ENCODE measurements around the gene ZFYVE21. TPM values are rescaled to one million over a fixed set of nuclear protein-coding genes. Genes with fewer than 3 reads are reported as not detected.

ZFYVE21 gene
- total RNA-seq, 4 donors from 2014 or later = 128 to 268 (median 205) TPM

DNA sequence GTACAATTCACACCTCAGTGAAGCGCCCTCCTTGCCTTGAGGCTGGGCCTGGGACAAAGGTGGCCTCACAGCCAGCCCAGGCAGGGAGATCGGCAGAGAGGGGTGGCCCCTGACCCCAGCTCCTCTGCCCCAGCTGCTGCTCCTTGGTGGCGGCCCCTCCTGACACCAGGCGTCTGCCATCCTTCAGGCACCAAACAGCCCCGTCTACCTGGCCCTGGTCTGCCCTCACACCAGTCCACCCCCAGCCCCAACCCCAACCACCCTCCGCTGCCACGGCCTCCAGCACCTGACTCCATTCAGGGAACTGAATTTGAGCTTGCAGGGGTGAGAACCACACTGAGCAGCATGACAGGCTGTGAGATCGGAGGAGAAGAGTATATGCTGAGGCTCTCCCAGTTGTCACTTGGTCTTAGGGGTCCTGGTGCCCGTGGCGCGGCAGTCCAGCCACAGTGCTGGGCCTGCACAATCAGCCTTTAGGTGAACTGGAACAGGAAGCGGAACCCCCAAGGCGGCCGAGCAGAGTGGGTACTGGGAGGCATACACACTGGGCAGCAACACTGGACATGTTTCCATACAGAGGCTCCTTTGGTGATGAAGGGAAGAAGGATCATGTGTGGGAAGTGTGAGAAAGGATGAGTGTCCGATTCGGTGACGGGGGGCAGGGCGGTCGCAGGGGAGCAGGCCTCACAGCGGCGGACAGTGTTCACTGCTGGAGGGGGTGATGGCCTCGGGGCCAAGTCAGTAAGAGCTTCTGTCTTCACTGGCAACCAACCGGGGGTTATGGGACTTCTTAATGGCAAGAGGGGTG, 18.7 kb downstream of the ZFYVE21 start:
- Histone ChIP-seq H3K9me3 (no peaks in the 10 kb centered on the region), H3K4me3 (no peak overlapping the region), H3K4me1 (peaks cover 8 to 100% (median 28%) of the 10 kb centered on the region in 3 donors), H3K27ac (peak overlapping the region in 3 of 4 donors; percentile 91 to 96 (median 93)), H3K36me3 (peaks cover 0 to 71% of the 10 kb centered on the region in 2 donors), H3K27me3 (no peaks in the 10 kb centered on the region)
- ATAC-seq = no peak
- TF ChIP-seq POLR2A (IDR thresholded peaks at IDR 0.05) = no peak
- no peak for TF ChIP-seq POLR2AphosphoS5 (IDR thresholded peaks at IDR 0.05)
- TF ChIP-seq EP300 (IDR thresholded peaks at IDR 0.05) = no peak
- TF ChIP-seq, protein P1, sequence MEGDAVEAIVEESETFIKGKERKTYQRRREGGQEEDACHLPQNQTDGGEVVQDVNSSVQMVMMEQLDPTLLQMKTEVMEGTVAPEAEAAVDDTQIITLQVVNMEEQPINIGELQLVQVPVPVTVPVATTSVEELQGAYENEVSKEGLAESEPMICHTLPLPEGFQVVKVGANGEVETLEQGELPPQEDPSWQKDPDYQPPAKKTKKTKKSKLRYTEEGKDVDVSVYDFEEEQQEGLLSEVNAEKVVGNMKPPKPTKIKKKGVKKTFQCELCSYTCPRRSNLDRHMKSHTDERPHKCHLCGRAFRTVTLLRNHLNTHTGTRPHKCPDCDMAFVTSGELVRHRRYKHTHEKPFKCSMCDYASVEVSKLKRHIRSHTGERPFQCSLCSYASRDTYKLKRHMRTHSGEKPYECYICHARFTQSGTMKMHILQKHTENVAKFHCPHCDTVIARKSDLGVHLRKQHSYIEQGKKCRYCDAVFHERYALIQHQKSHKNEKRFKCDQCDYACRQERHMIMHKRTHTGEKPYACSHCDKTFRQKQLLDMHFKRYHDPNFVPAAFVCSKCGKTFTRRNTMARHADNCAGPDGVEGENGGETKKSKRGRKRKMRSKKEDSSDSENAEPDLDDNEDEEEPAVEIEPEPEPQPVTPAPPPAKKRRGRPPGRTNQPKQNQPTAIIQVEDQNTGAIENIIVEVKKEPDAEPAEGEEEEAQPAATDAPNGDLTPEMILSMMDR (IDR thresholded peaks at IDR 0.05) = no peak
- WGBS, 2 donors (ENCODE audit: low coverage in 1 of 2) = 79% methylated on average over 13 of the region's 23 CpGs

DNA sequence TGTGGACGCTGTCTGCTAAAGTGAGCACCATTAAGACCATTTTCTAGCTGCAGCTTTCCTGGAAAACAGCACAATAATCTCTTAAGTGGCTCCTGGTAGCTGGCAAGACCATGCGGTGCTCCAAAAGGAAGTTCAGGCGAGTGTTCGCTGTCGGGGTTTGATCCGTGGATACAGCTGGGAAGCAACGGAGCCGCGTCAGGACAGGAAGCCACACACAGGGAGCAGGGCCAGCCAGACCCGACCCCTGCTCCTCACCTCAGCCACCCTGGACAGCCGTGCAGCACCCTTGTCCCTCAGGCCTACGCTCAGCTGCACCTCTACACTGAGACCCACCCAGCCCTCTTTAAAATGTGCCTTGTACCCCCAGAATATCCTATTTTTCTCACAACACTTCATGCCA, 19.4 kb downstream of the ZFYVE21 start:
- Histone ChIP-seq H3K4me1 (peaks cover 8 to 95% (median 28%) of the 10 kb centered on the region in 3 donors), H3K9me3 (no peaks in the 10 kb centered on the region), H3K27ac (peak overlapping the region in 3 of 4 donors; percentile 91 to 96 (median 93)), H3K27me3 (no peaks in the 10 kb centered on the region), H3K4me3 (no peak overlapping the region), H3K36me3 (peaks cover 0 to 71% of the 10 kb centered on the region in 2 donors)
- TF ChIP-seq EP300 (IDR thresholded peaks at IDR 0.05) (no peak), POLR2AphosphoS5 (IDR thresholded peaks at IDR 0.05) (no peak), POLR2A (IDR thresholded peaks at IDR 0.05) (no peak)
- TF ChIP-seq, protein P1 (IDR thresholded peaks at IDR 0.05) = no peak
- WGBS, 2 donors (ENCODE audit: low coverage in 1 of 2) = 55 to 70% methylated on average over 3 to 6 of the region's 12 CpGs
- ATAC-seq = no peak

DNA sequence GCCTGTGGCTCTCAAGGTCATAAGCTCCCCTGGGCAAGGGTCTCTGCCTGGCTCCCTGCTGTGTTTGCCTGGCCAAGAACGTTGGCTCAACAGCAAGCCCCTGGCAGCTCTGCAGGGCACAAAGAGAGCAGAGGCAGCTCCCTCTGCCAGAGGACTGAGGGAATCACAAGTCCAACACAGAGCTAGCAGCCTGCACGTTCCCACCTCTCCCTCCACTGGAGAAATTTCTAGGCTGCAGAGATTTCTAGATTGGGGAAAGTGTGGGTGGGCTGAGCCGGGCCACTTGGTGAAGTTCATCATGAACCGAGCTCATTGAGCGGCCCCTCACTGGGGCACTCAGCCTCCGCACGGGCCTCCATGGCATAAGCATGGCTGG, 19.8 kb downstream of the ZFYVE21 start:
- no peaks in the 10 kb centered on the region for H3K27me3 ChIP-seq
- TF ChIP-seq, protein P1 (IDR thresholded peaks at IDR 0.05) = peak in 2 of 4 experiments; percentile 19 to 40
- TF ChIP-seq EP300 (IDR thresholded peaks at IDR 0.05) = no peak
- peaks cover 0 to 71% of the 10 kb centered on the region in 2 donors for H3K36me3 ChIP-seq
- H3K4me3 ChIP-seq = no peak overlapping the region
- peak overlapping the region; percentile 85 to 96 (median 92) for H3K27ac ChIP-seq
- H3K9me3 ChIP-seq = no peaks in the 10 kb centered on the region
- ATAC-seq = no peak
- peaks cover 8 to 91% (median 28%) of the 10 kb centered on the region in 3 donors for H3K4me1 ChIP-seq
- no CpG with 5 or more reads among the region's 7 CpGs for WGBS, 2 donors (ENCODE audit: low coverage in 1 of 2)

DNA sequence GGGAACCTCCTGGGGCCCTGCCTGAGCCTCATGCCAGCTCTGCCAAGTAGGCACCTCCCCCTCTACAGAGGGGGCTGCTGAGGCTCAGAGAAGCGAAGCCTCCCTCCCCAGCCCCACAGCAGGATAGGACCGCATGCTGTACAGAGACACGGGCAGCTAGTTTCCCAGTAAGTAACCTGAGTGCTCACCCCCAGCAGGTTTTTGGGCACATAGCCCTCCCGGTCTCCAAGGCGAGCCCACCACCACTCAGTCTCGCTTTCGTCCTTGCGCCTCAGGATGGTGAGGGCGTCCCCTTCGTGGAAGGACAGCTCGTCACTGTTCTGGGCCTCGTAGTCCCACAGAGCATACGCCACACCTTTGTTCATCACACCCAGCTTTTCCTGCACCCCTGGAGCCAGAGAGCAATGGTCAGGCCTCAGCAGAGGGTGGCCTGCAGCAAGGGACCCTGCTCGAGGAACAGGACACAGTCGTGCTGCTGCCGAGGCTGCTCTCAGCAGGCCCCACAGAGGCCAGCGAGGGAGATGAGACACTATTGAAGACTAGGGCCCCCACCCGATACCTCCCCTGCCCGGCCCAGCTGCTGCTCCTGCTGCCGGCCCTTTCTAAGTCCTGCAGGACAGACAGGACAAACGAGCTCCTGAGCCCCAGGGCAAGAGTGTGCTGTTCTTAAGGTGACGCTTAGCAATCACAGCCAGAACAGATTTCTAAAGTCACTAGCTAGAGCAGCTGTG, 20.4 kb downstream of the ZFYVE21 start:
- TF ChIP-seq EP300 (IDR thresholded peaks at IDR 0.05) = no peak
- no peak for TF ChIP-seq POLR2AphosphoS5 (IDR thresholded peaks at IDR 0.05)
- WGBS, 2 donors (ENCODE audit: low coverage in 1 of 2) = no CpG with 5 or more reads among the region's 22 CpGs
- no peaks in the 10 kb centered on the region for H3K27me3 ChIP-seq
- peaks cover 0 to 70% of the 10 kb centered on the region in 2 donors for H3K36me3 ChIP-seq
- H3K9me3 ChIP-seq = no peaks in the 10 kb centered on the region
- H3K4me1 ChIP-seq = peaks cover 8 to 85% (median 28%) of the 10 kb centered on the region in 3 donors
- H3K27ac ChIP-seq = peak overlapping the region; percentile 85 to 96 (median 92)
- H3K4me3 ChIP-seq = no peak overlapping the region
- peak; percentile 26 for ATAC-seq

DNA sequence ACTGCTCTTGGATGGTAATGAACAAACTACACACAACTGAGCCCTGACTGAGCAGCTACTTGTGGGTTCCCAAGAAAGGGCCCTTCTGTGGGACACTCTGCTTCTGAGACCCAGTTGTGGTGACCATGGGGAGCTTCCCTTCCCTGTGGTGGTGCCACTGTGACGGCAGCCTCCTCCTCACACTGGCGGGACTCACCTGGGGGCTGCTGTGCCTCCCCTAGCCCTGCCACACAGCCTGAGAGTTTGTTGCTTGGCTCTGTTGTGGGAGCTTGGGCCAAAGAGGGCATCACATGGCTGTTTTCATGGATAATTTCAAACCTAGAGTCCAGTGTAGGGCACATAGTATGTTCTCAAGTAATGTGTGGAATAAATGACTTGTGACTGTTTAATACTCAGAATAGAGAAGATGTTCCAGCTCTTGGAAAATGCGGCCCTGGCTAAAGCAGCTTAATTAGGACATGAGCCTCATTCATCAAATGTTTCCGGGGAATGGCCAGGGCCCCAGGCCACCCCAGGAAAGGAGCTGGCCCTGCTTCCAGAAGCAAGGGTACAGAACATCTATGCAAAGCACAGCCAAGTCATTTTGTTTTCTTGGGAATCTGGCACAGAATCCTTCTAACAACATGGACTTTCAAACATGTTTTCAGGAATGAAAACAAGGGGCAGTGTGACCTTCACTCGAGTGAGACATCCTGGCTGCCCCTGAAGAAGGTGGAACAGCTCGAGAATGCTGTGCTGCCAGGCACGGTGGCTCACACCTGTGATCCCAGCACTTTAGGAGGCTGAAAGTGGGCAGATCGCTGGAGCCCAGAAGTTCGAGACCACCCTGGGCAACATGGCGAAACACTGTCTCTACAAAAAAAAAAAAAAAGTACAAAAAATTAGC, 21.2 kb downstream of the ZFYVE21 start:
- peak overlapping the region; percentile 85 to 96 (median 92) for H3K27ac ChIP-seq
- no peaks in the 10 kb centered on the region for H3K9me3 ChIP-seq
- WGBS, 2 donors (ENCODE audit: low coverage in 1 of 2) = 20 to 58% methylated on average over 1 to 5 of the region's 10 CpGs
- H3K4me3 ChIP-seq = no peak overlapping the region
- H3K36me3 ChIP-seq = peaks cover 0 to 72% of the 10 kb centered on the region in 2 donors
- peak; percentile 95 for TF ChIP-seq POLR2AphosphoS5 (IDR thresholded peaks at IDR 0.05)
- no peak for TF ChIP-seq POLR2A (IDR thresholded peaks at IDR 0.05)
- no peaks in the 10 kb centered on the region for H3K27me3 ChIP-seq
- ATAC-seq = peak; percentile 89
- H3K4me1 ChIP-seq = peaks cover 8 to 77% (median 28%) of the 10 kb centered on the region in 3 donors

Data from gastroesophageal sphincter (tissue), 4 donors.